Measurements from ENCODE around the gene MYL10. TPM values are rescaled to one million over a fixed set of nuclear protein-coding genes. Genes with fewer than 3 reads are reported as not detected.

MYL10 gene
- total and polyA plus RNA-seq, 2 donors (not counting 3 experiments of a cell fraction or from before 2014, with no cell fraction given), result not detected

DNA sequence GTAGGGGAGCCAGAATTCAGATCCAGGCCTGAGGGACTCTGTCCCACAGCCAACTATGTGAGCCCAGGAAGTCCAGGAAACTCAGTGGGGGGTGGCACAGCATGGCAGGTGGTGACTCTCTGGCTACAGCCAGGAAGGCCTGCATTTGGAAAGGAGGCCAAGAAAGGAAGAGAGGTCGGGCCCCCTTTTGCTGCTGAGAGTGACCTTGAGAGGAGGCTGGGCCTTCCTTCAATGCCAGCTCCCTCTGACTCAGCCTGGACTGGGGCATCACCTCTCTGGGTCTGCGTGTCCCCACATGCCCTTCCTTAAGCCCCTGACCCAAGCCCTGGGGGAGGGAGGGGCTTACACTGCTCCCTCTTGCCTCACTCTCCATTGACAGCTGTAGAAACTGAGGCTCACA is 6.4 kb upstream of the MYL10 start:
- Histone ChIP-seq H3K9me1 (replicated peaks; ENCODE audit: control insufficient read depth, extremely low read depth, insufficient read depth, low read length) (no peaks in the 10 kb centered on the region), H3K27me3 (ENCODE audit: control insufficient read depth in 2 of 2, insufficient read depth in 2 of 2, low read length in 2 of 2) (no peaks in the 10 kb centered on the region), H3K4me1 (ENCODE audit: control insufficient read depth, extremely low read depth, insufficient read depth, low read length) (peaks cover 14% of the 10 kb centered on the region), H3K9me3 (replicated peaks; ENCODE audit: control insufficient read depth, insufficient read depth, low read length) (no peaks in the 10 kb centered on the region), H3K4me2 (ENCODE audit: insufficient read depth, low read length) (no peak overlapping the region), H3K9ac (replicated peaks; ENCODE audit: extremely low read depth, insufficient read depth, low read length) (no peak overlapping the region), H4K20me1 (replicated peaks; ENCODE audit: control insufficient read depth, extremely low read depth, insufficient read depth, low read length) (no peaks in the 10 kb centered on the region), H3K36me3 (ENCODE audit: control insufficient read depth in 2 of 2, extremely low read depth in 1 of 2, insufficient read depth in 2 of 2, low read length in 2 of 2) (no peaks in the 10 kb centered on the region), H2AFZ (ENCODE audit: low read depth, low read length) (no peak overlapping the region), H3K4me3 (replicated peaks in 1 of 3; ENCODE audit: insufficient read depth in 1 of 3, low read depth in 1 of 3, low read length in 3 of 3) (no peak overlapping the region), H3K79me2 (ENCODE audit: control insufficient read depth, insufficient read depth, low read length) (no peaks in the 10 kb centered on the region), H3K27ac (ENCODE audit: insufficient read depth, low read depth, low read length) (no peak overlapping the region)
- POLR2A ChIA-PET, result no interaction called here
- TF ChIP-seq POLR2A (IDR thresholded peaks at IDR 0.05; ENCODE audit: low read depth, low read length), result no peak
- TF ChIP-seq JUN (IDR thresholded peaks at IDR 0.05; ENCODE audit: borderline replicate concordance, insufficient read depth, insufficient read length, low read depth), result no peak
- TF ChIP-seq, protein P1, sequence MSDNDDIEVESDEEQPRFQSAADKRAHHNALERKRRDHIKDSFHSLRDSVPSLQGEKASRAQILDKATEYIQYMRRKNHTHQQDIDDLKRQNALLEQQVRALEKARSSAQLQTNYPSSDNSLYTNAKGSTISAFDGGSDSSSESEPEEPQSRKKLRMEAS (IDR thresholded peaks at IDR 0.05; ENCODE audit: insufficient read depth, insufficient read length), result no peak
- no peak for TF ChIP-seq EZH2 (IDR thresholded peaks at IDR 0.05; ENCODE audit: borderline replicate concordance, low read depth, low read length, severe bottlenecking)
- intact Hi-C loops (cut with micrococcal nuclease) (no loop called here), dilution Hi-C loops (cut with MboI; ENCODE audit: extremely low pct_ligation_motif_present, low sequenced_read_pairs) (no loop called here)
- CTCF ChIA-PET, result no interaction called here
- FAIRE-seq (no peak), DNase-seq (ENCODE audit: low read depth, low spot score) (no peak)
- no TSS peak for BruUV-seq (replicated peaks)

DNA sequence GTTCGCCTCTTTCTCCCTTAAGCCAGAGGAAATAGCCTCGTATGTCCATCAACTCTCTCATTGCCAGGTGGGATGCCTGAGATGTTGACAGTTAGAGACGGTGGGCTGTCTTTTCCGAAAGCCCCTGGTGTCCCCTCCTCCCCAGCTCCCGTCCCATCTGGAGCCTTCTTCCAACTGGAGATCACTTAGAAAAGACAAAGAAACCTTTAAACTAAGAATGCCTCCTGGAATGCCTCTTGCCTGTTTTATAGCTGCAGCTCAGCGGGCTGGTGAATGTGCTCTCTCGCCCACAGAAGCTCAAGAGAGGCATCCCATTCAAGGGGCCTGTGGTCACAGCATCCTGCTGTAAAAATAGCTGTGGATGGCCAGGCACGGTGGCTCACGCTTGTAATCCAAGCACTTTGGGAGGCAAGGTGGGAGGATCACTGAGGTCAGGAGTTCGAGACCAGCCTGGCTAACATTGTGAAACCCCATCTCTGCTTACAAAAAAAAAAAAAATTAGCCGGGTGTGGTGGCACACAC is 5.2 kb upstream of the MYL10 start:
- Histone ChIP-seq H3K36me3 (ENCODE audit: control insufficient read depth in 2 of 2, extremely low read depth in 1 of 2, insufficient read depth in 2 of 2, low read length in 2 of 2) (no peaks in the 10 kb centered on the region), H3K27ac (ENCODE audit: insufficient read depth, low read depth, low read length) (no peak overlapping the region), H2AFZ (ENCODE audit: low read depth, low read length) (no peak overlapping the region), H3K9ac (replicated peaks; ENCODE audit: extremely low read depth, insufficient read depth, low read length) (no peak overlapping the region), H3K9me3 (replicated peaks; ENCODE audit: control insufficient read depth, insufficient read depth, low read length) (no peaks in the 10 kb centered on the region), H3K79me2 (ENCODE audit: control insufficient read depth, insufficient read depth, low read length) (no peaks in the 10 kb centered on the region), H3K9me1 (replicated peaks; ENCODE audit: control insufficient read depth, extremely low read depth, insufficient read depth, low read length) (no peaks in the 10 kb centered on the region), H4K20me1 (replicated peaks; ENCODE audit: control insufficient read depth, extremely low read depth, insufficient read depth, low read length) (no peaks in the 10 kb centered on the region), H3K27me3 (ENCODE audit: control insufficient read depth in 2 of 2, insufficient read depth in 2 of 2, low read length in 2 of 2) (no peaks in the 10 kb centered on the region), H3K4me2 (ENCODE audit: insufficient read depth, low read length) (no peak overlapping the region), H3K4me1 (ENCODE audit: control insufficient read depth, extremely low read depth, insufficient read depth, low read length) (peaks cover 16% of the 10 kb centered on the region), H3K4me3 (replicated peaks in 1 of 3; ENCODE audit: insufficient read depth in 1 of 3, low read depth in 1 of 3, low read length in 3 of 3) (no peak overlapping the region)
- intact Hi-C loops (cut with micrococcal nuclease), result no loop called here
- no TSS peak for BruUV-seq (replicated peaks)
- CTCF ChIA-PET, result no interaction called here
- POLR2A ChIA-PET, result no interaction called here
- FAIRE-seq (no peak), DNase-seq (ENCODE audit: low read depth, low spot score) (no peak)
- no peak for TF ChIP-seq JUN (IDR thresholded peaks at IDR 0.05; ENCODE audit: borderline replicate concordance, insufficient read depth, insufficient read length, low read depth)
- no peak for TF ChIP-seq MYC (IDR thresholded peaks at IDR 0.05; ENCODE audit: low read depth, low read length)
- no peak for TF ChIP-seq EZH2 (IDR thresholded peaks at IDR 0.05; ENCODE audit: borderline replicate concordance, low read depth, low read length, severe bottlenecking)
- TF ChIP-seq, protein P2, sequence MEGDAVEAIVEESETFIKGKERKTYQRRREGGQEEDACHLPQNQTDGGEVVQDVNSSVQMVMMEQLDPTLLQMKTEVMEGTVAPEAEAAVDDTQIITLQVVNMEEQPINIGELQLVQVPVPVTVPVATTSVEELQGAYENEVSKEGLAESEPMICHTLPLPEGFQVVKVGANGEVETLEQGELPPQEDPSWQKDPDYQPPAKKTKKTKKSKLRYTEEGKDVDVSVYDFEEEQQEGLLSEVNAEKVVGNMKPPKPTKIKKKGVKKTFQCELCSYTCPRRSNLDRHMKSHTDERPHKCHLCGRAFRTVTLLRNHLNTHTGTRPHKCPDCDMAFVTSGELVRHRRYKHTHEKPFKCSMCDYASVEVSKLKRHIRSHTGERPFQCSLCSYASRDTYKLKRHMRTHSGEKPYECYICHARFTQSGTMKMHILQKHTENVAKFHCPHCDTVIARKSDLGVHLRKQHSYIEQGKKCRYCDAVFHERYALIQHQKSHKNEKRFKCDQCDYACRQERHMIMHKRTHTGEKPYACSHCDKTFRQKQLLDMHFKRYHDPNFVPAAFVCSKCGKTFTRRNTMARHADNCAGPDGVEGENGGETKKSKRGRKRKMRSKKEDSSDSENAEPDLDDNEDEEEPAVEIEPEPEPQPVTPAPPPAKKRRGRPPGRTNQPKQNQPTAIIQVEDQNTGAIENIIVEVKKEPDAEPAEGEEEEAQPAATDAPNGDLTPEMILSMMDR (IDR thresholded peaks at IDR 0.05; ENCODE audit: extremely low read depth in 1 of 2, insufficient read depth in 1 of 2, low read depth in 1 of 2, low read length in 2 of 2), result no peak
- TF ChIP-seq, protein P1 (IDR thresholded peaks at IDR 0.05; ENCODE audit: insufficient read depth, insufficient read length), result no peak
- TF ChIP-seq POLR2A (IDR thresholded peaks at IDR 0.05; ENCODE audit: low read depth, low read length), result no peak
- no peak for TF ChIP-seq POLR2AphosphoS5 (IDR thresholded peaks at IDR 0.05; ENCODE audit: insufficient read depth, low read depth, low read length)
- dilution Hi-C loops (cut with MboI; ENCODE audit: extremely low pct_ligation_motif_present, low sequenced_read_pairs), result no loop called here

Data from endothelial cell of umbilical vein (primary cell).